CD4-positive, alpha-beta T cell treated with Interleukin-12 subunit alpha and Interleukin-12 subunit beta, for 1 hour (primary cell): Measurements from ENCODE around the gene ZNF503.
"Not testable (repeated sequence)": the region's sequence is repeated elsewhere in the genome, so short reads cannot be mapped to it uniquely, and the experiment has no call there.

ENCODE experiments used
- DNase-seq: peaks from one replicate; pipeline ENCODE4 v3.0.0-alpha.2; 2020

ZNF503 gene

GRCh38 chr10:75392271-75392670, 9.3 kb downstream of the ZNF503 start:
- no peak for DNase-seq

GRCh38 chr10:75390178-75390577, 11.4 kb downstream of the ZNF503 start:
- DNase-seq: no peak

GRCh38 chr10:75388082-75388481, 13.5 kb downstream of the ZNF503 start:
- DNase-seq: no peak

GRCh38 chr10:75386128-75386527, 15.4 kb downstream of the ZNF503 start:
- DNase-seq: no peak

GRCh38 chr10:75379817-75380216, 21.7 kb downstream of the ZNF503 start:
- DNase-seq: no peak

- DNase-seq: no peak
Observed at GRCh38 chr10:75379212-75379724, 22.3 kb downstream of the ZNF503 start.

- DNase-seq: no peak
Observed at GRCh38 chr10:75378379-75378778, 23.2 kb downstream of the ZNF503 start.

- DNase-seq: no peak
Observed at GRCh38 chr10:75377869-75378268, 23.7 kb downstream of the ZNF503 start.

- DNase-seq: peak; percentile 6
Observed at GRCh38 chr10:75375838-75376237, 25.7 kb downstream of the ZNF503 start.

GRCh38 chr10:75371010-75371409, 30.6 kb downstream of the ZNF503 start:
- no peak for DNase-seq

- not testable (repeated sequence) for DNase-seq
Observed at GRCh38 chr10:75369838-75370237, 31.7 kb downstream of the ZNF503 start.

GRCh38 chr10:75367901-75368300, 33.7 kb downstream of the ZNF503 start:
- no peak for DNase-seq

- no peak for DNase-seq
Observed at GRCh38 chr10:75367021-75367487, 34.5 kb downstream of the ZNF503 start.

- no peak for DNase-seq
Observed at GRCh38 chr10:75363431-75363830, 38.1 kb downstream of the ZNF503 start.

GRCh38 chr10:75359876-75360275, 41.7 kb downstream of the ZNF503 start:
- DNase-seq: not testable (repeated sequence)

GRCh38 chr10:75358835-75359421, 42.6 kb downstream of the ZNF503 start:
- DNase-seq: no peak

GRCh38 chr10:75358132-75358531, 43.4 kb downstream of the ZNF503 start:
- DNase-seq: no peak

GRCh38 chr10:75357500-75357899, 44.1 kb downstream of the ZNF503 start:
- no peak for DNase-seq

- DNase-seq: no peak
Observed at GRCh38 chr10:75356484-75356883, 45.1 kb downstream of the ZNF503 start.

- DNase-seq: no peak
Observed at GRCh38 chr10:75355706-75356105, 45.9 kb downstream of the ZNF503 start.

GRCh38 chr10:75353183-75353582, 48.4 kb downstream of the ZNF503 start:
- DNase-seq: no peak

GRCh38 chr10:75352650-75353049, 48.9 kb downstream of the ZNF503 start:
- no peak for DNase-seq

GRCh38 chr10:75351637-75352036, 49.9 kb downstream of the ZNF503 start:
- DNase-seq: no peak

- DNase-seq: no peak
Observed at GRCh38 chr10:75350791-75351190, 50.8 kb downstream of the ZNF503 start.
